GM19328 (cell line): ENCODE results near the gene PRMT2.
"Not testable (repeated sequence)": the region's sequence is repeated elsewhere in the genome, so short reads cannot be mapped to it uniquely, and the experiment has no call there.

ENCODE experiments used
- ATAC-seq: cut with Tn5 transposase; IDR thresholded peaks from one replicate; pipeline ENCODE4 v1.9.1; 2021; ENCODE audit warnings: mild to moderate bottlenecking, moderate library complexity; ENCODE audit not compliant: unreplicated experiment

PRMT2 gene

GRCh38 chr21:46617267-46618051, 18.0 kb upstream of the PRMT2 start:
- no peak for ATAC-seq

GRCh38 chr21:46618738-46619379, 16.6 kb upstream of the PRMT2 start:
- ATAC-seq = no peak

GRCh38 chr21:46619846-46620245, 15.6 kb upstream of the PRMT2 start:
- no peak for ATAC-seq

- no peak for ATAC-seq
Measured at GRCh38 chr21:46620846-46621245, 14.6 kb upstream of the PRMT2 start.

GRCh38 chr21:46621457-46622182, 13.9 kb upstream of the PRMT2 start:
- ATAC-seq = no peak

GRCh38 chr21:46622226-46622625, 13.2 kb upstream of the PRMT2 start:
- no peak for ATAC-seq

GRCh38 chr21:46624050-46624449, 11.4 kb upstream of the PRMT2 start:
- no peak for ATAC-seq

- no peak for ATAC-seq
Measured at GRCh38 chr21:46625759-46626158, 9.7 kb upstream of the PRMT2 start.

GRCh38 chr21:46626536-46626935, 8.9 kb upstream of the PRMT2 start:
- no peak for ATAC-seq

- no peak for ATAC-seq
Measured at GRCh38 chr21:46626975-46627501, 8.4 kb upstream of the PRMT2 start.

- ATAC-seq = no peak
Measured at GRCh38 chr21:46627726-46628125, 7.7 kb upstream of the PRMT2 start.

GRCh38 chr21:46628868-46629267, 6.6 kb upstream of the PRMT2 start:
- no peak for ATAC-seq

GRCh38 chr21:46630915-46631314, 4.6 kb upstream of the PRMT2 start:
- ATAC-seq = not testable (repeated sequence)

GRCh38 chr21:46633566-46633965, 1.9 kb upstream of the PRMT2 start:
- no peak for ATAC-seq

GRCh38 chr21:46634427-46634826, 1.0 kb upstream of the PRMT2 start:
- no peak for ATAC-seq

- ATAC-seq = no peak
Measured at GRCh38 chr21:46634966-46635323, 529 bp upstream of the PRMT2 start.

- no peak for ATAC-seq
Measured at GRCh38 chr21:46636181-46636512, 673 bp downstream of the PRMT2 start.

- ATAC-seq = no peak
Measured at GRCh38 chr21:46636550-46637285, 1.2 kb downstream of the PRMT2 start.

GRCh38 chr21:46637952-46638746, 2.7 kb downstream of the PRMT2 start:
- ATAC-seq = no peak
